HepG2 (cell line): ENCODE data around the gene SH2D6. TPM values are rescaled to one million over a fixed set of nuclear protein-coding genes. Genes with fewer than 3 reads are reported as not detected.

ENCODE experiments used
- ARNT ChIP-seq: fragments of 450-650 bp; IDR thresholded peaks from 2 replicates; pipeline ENCODE4 v1.6.1; 2017
- BHLHE40 ChIP-seq: IDR thresholded peaks from 2 replicates; pipeline ENCODE4 v1.6.1; 2011; ENCODE audit warnings: low read length, improper control_type of control experiment
- FOXA3 ChIP-seq: IDR thresholded peaks from 2 replicates; pipeline ENCODE4 v1.6.1; 2016; ENCODE audit warnings: missing genetic modification reagents, missing compliant biosample characterization
- GATAD1 ChIP-seq: IDR thresholded peaks from 2 replicates; pipeline ENCODE4 v1.6.1; 2016; ENCODE audit warnings: missing genetic modification reagents, missing compliant biosample characterization
- GLMP ChIP-seq: sonication (generic); formaldehyde crosslinking; IDR thresholded peaks from 2 replicates; pipeline ENCODE4 v1.9.0; 2021; ENCODE audit warnings: missing genetic modification reagents, mild to moderate bottlenecking, borderline replicate concordance
- IKZF1 ChIP-seq: fragments of 450-650 bp; IDR thresholded peaks from 2 replicates; pipeline ENCODE4 v1.7.1; 2016
- IKZF5 ChIP-seq: IDR thresholded peaks from 2 replicates; pipeline ENCODE4 v1.6.1; 2018; ENCODE audit warnings: missing genetic modification reagents, mild to moderate bottlenecking, missing compliant biosample characterization
- IRF2 ChIP-seq: IDR thresholded peaks from 2 replicates; pipeline ENCODE4 v1.6.1; 2018; ENCODE audit warnings: missing genetic modification reagents, missing compliant biosample characterization
- ISL2 ChIP-seq: sonication (generic); formaldehyde crosslinking; IDR thresholded peaks from 2 replicates; pipeline ENCODE4 v1.5.0; 2020; ENCODE audit warnings: missing genetic modification reagents
- NR1H2 ChIP-seq: sonication (generic); formaldehyde crosslinking; IDR thresholded peaks from 2 replicates; pipeline ENCODE4 v1.8.1; 2022; ENCODE audit warnings: low read depth, missing genetic modification reagents, borderline replicate concordance
- PRDM4 ChIP-seq: sonication (generic); formaldehyde crosslinking; IDR thresholded peaks from 2 replicates; pipeline ENCODE4 v1.9.0; 2021; ENCODE audit warnings: missing genetic modification reagents, borderline replicate concordance
- SMC3 ChIP-seq: IDR thresholded peaks from 2 replicates; pipeline ENCODE4 v1.6.1; 2011; ENCODE audit warnings: low read length, improper control_type of control experiment
- TFDP1 ChIP-seq: IDR thresholded peaks from 2 replicates; pipeline ENCODE4 v1.6.1; 2016; ENCODE audit warnings: missing compliant biosample characterization, missing genetic modification reagents, borderline replicate concordance
- ZFP90 ChIP-seq: sonication (generic); formaldehyde crosslinking; IDR thresholded peaks from 2 replicates; pipeline ENCODE4 v1.8.0; 2022; ENCODE audit warnings: missing genetic modification reagents, mild to moderate bottlenecking, inconsistent platforms, borderline replicate concordance
- ZMYM3 ChIP-seq: sonication (generic); formaldehyde crosslinking; IDR thresholded peaks from 2 replicates; pipeline ENCODE4 v1.5.1; 2020; ENCODE audit warnings: mild to moderate bottlenecking, missing genetic modification reagents
- ZNF260 ChIP-seq: sonication (generic); formaldehyde crosslinking; IDR thresholded peaks from 2 replicates; pipeline ENCODE4 v1.4.0; 2020; ENCODE audit warnings: missing genetic modification reagents, low read depth, mild to moderate bottlenecking, borderline replicate concordance
- ZNF276 ChIP-seq: sonication (generic); formaldehyde crosslinking; IDR thresholded peaks from 2 replicates; pipeline ENCODE4 v1.4.0; 2020; ENCODE audit warnings: mild to moderate bottlenecking, low read depth, missing genetic modification reagents
- ZNF335 ChIP-seq: sonication (generic); formaldehyde crosslinking; IDR thresholded peaks from 2 replicates; pipeline ENCODE4 v1.4.0; 2020; ENCODE audit warnings: missing genetic modification reagents
- ZNF367 ChIP-seq: sonication (generic); formaldehyde crosslinking; IDR thresholded peaks from 2 replicates; pipeline ENCODE4 v1.4.0; 2020; ENCODE audit warnings: missing genetic modification reagents, borderline replicate concordance
- ZNF550 ChIP-seq: sonication (generic); formaldehyde crosslinking; IDR thresholded peaks from 2 replicates; pipeline ENCODE4 v1.4.0; 2020; ENCODE audit warnings: mild to moderate bottlenecking, missing genetic modification reagents, borderline replicate concordance
- ZNF572 ChIP-seq: sonication (generic); formaldehyde crosslinking; IDR thresholded peaks from 2 replicates; pipeline ENCODE4 v1.5.1; 2020; ENCODE audit warnings: mild to moderate bottlenecking, missing genetic modification reagents
- polyA plus RNA-seq, 8 experiments: library from polyadenylated mRNA; depleted of rRNA in 3 of 8; stranded (reverse) in 7 of 8; unstranded in 1 of 8; fragments of >200 nt; fragmentation: Illumina TruSeq in 4 of 8; extraction: Trizol in 4 of 8; gene quantifications; 2 replicates each; pipeline versions ENCODE4 v1.2.1 to v1.2.3, GENCODE V29; 2011 to 2016; ENCODE audit warnings: low read depth in 4 of 8, missing spikeins in 1 of 8, mixed read lengths in 1 of 8; ENCODE audit not compliant: insufficient read depth in 1 of 8
- total RNA-seq, 5 experiments: library from RNA; depleted of rRNA; stranded (reverse); fragments of >200 nt; fragmentation: Illumina TruSeq; extraction: Trizol; gene quantifications; 2 replicates each; pipeline ENCODE4 v1.2.3, GENCODE V29; 2016; ENCODE audit warnings: low read depth in 1 of 5

Gene SH2D6
- total and polyA plus RNA-seq, 2 of the 13 experiments (the other 11 are each of a cell fraction or from before 2014, with no cell fraction given) = 0.11 to 0.26 TPM

- TF ChIP-seq ZNF276 = no peak
- TF ChIP-seq TFDP1 (CRISPR knock-in tag) = no peak
- no peak for TF ChIP-seq ARNT
- peak; percentile 88; the same call in 1 of the 2 replicates for TF ChIP-seq ZNF572
- TF ChIP-seq ZNF260 (CRISPR knock-in tag) = no peak
- no peak for TF ChIP-seq BHLHE40
- peak; percentile 92 for TF ChIP-seq ZFP90 (CRISPR knock-in tag)
- TF ChIP-seq PRDM4 = no peak
- TF ChIP-seq ZNF550 = no peak
- peak; percentile 44; the same call in 1 of the 2 replicates for TF ChIP-seq ISL2 (CRISPR knock-in tag)
- TF ChIP-seq IRF2 = peak; percentile 84; the same call in 1 of the 2 replicates
- no peak for TF ChIP-seq GLMP (CRISPR knock-in tag)
- TF ChIP-seq ZMYM3 (CRISPR knock-in tag) = no peak
- TF ChIP-seq GATAD1 (CRISPR knock-in tag) = peak; percentile 60; the same call in 1 of the 2 replicates
- TF ChIP-seq IKZF1 = no peak
- TF ChIP-seq SMC3 = peak; percentile 93
- no peak for TF ChIP-seq NR1H2 (CRISPR knock-in tag)
- TF ChIP-seq ZNF367 (CRISPR knock-in tag) = no peak
- TF ChIP-seq IKZF5 (CRISPR knock-in tag) = peak; percentile 55; the same call in 1 of the 2 replicates
- no peak for TF ChIP-seq ZNF335 (CRISPR knock-in tag)
- TF ChIP-seq FOXA3 (CRISPR knock-in tag) = peak; percentile 50; the same call in 1 of the 2 replicates
Measured at GRCh38 chr2:85390941-85391669, 27.4 kb upstream of the SH2D6 start (continued).
